WTC11 (cell line): ENCODE results near the gene USP4. TPM values are rescaled to one million over a fixed set of nuclear protein-coding genes. Genes with fewer than 3 reads are reported as not detected.

Source experiments
- ATAC-seq: fragments of 200-7000 bp; cut with Tn5 transposase; 2 replicates; pipeline ENCODE4 v1.10.0; 2021; ENCODE audit warnings: mild to moderate bottlenecking, moderate library complexity
- CTCF ChIA-PET: fragments of 300-600 bp; sonication (Branson Sonifier 250); formaldehyde crosslinking; loops from one replicate; lab custom pipeline; 2021; ENCODE audit warnings: antibody characterized with exemption; lab: Charles Lee
- POLR2A ChIA-PET: fragments of 350-600 bp; sonication (Branson Sonifier 250); formaldehyde crosslinking; loops from one replicate; lab custom pipeline; 2021; ENCODE audit warnings: antibody characterized with exemption; lab: Charles Lee
- DNase-seq: peaks from one replicate; pipeline ENCODE4 v3.0.0; 2021; ENCODE audit warnings: low spot score
- H3K27ac Mint-ChIP-seq: 2 replicates; pipeline ENCODE4 v1.8.0; 2021; ENCODE audit warnings: mixed read lengths
- H3K27me3 Mint-ChIP-seq: 2 replicates; pipeline ENCODE4 v1.8.0; 2021; ENCODE audit warnings: low read depth, mild to moderate bottlenecking, moderate library complexity, mixed read lengths
- H3K36me3 Mint-ChIP-seq: 2 replicates; pipeline ENCODE4 v1.8.0; 2021; ENCODE audit warnings: mixed read lengths
- H3K4me1 Mint-ChIP-seq: 2 replicates; pipeline ENCODE4 v1.8.0; 2022; ENCODE audit warnings: mixed read lengths
- H3K4me3 Mint-ChIP-seq: 2 replicates; pipeline ENCODE4 v1.8.0; 2021; ENCODE audit warnings: mild to moderate bottlenecking, moderate library complexity, mixed read lengths
- H3K9me3 Mint-ChIP-seq: 2 replicates; pipeline ENCODE4 v1.8.0; 2021; ENCODE audit warnings: mixed read lengths
- ATF1 ChIP-seq: sonication (generic); formaldehyde crosslinking; IDR thresholded peaks from 2 replicates; pipeline ENCODE4 v1.8.1; 2023; ENCODE audit warnings: mild to moderate bottlenecking, moderate library complexity, missing genetic modification reagents
- GTF2I ChIP-seq: fragments of 250-450 bp; sonication (Bioruptor Pico); conservative IDR thresholded peaks from 2 replicates; pipeline ENCODE4 v1.4.0; 2021; ENCODE audit warnings: mild to moderate bottlenecking
- JUN ChIP-seq: sonication (generic); formaldehyde crosslinking; IDR thresholded peaks from 2 replicates; pipeline ENCODE4 v1.8.0; 2023; ENCODE audit warnings: mild to moderate bottlenecking, missing genetic modification reagents
- KAT7 ChIP-seq: sonication (generic); formaldehyde crosslinking; IDR thresholded peaks from 2 replicates; pipeline ENCODE4 v1.8.1; 2023; ENCODE audit warnings: missing genetic modification reagents, mild to moderate bottlenecking, borderline replicate concordance
- RORB ChIP-seq: fragments of 250-450 bp; sonication (Bioruptor Pico); IDR thresholded peaks from 2 replicates; pipeline ENCODE4 v1.9.0; 2021; ENCODE audit warnings: mild to moderate bottlenecking
- SMAD3 ChIP-seq: sonication (generic); formaldehyde crosslinking; IDR thresholded peaks from 2 replicates; pipeline ENCODE4 v1.8.0; 2022; ENCODE audit warnings: missing genetic modification reagents, mild to moderate bottlenecking, borderline replicate concordance
- ZNF263 ChIP-seq: sonication (generic); formaldehyde crosslinking; IDR thresholded peaks from 2 replicates; pipeline ENCODE4 v1.8.1; 2022; ENCODE audit warnings: low read depth, mild to moderate bottlenecking, moderate library complexity, missing genetic modification reagents
- total RNA-seq: library from RNA; stranded (reverse); gene quantifications from 3 replicates; pipeline ENCODE4 v1.2.3, GENCODE V29; 2021
- TF ChIP-seq, protein P1 (sequence below): sonication (generic); formaldehyde crosslinking; IDR thresholded peaks from 2 replicates; pipeline ENCODE4 v1.8.1; 2023; ENCODE audit warnings: mild to moderate bottlenecking, missing genetic modification reagents
- TF ChIP-seq, protein P2 (sequence below): fragments of 250-450 bp; sonication (Bioruptor Pico); IDR thresholded peaks from 2 replicates; pipeline ENCODE4 v1.9.0; 2021; ENCODE audit warnings: mild to moderate bottlenecking
- TF ChIP-seq, protein P3 (sequence below): sonication (generic); formaldehyde crosslinking; IDR thresholded peaks from 2 replicates; pipeline ENCODE4 v1.8.1; 2023; ENCODE audit warnings: mild to moderate bottlenecking, missing genetic modification reagents, moderate library complexity
- TF ChIP-seq, protein P4 (sequence below): fragments of 200-600 bp; IDR thresholded peaks from 2 replicates; pipeline ENCODE4 v1.8.0; 2022; ENCODE audit warnings: antibody characterized with exemption
- TF ChIP-seq, protein P5 (sequence below): sonication (generic); formaldehyde crosslinking; IDR thresholded peaks from 2 replicates; pipeline ENCODE4 v1.8.0; 2023; ENCODE audit warnings: missing genetic modification reagents, mild to moderate bottlenecking, borderline replicate concordance
- TF ChIP-seq, protein P6 (sequence below): fragments of 250-450 bp; sonication (Bioruptor Pico); IDR thresholded peaks from 2 replicates; pipeline ENCODE4 v2.1.2; 2022; ENCODE audit warnings: mild to moderate bottlenecking, moderate library complexity
- TF ChIP-seq, protein P7 (sequence below): sonication (generic); formaldehyde crosslinking; IDR thresholded peaks from 2 replicates; pipeline ENCODE4 v1.8.1; 2023; ENCODE audit warnings: mild to moderate bottlenecking, moderate library complexity, missing genetic modification reagents
- TF ChIP-seq, protein P8 (sequence below): sonication (generic); formaldehyde crosslinking; IDR thresholded peaks from 2 replicates; pipeline ENCODE4 v1.8.0; 2023; ENCODE audit warnings: mild to moderate bottlenecking, missing genetic modification reagents
- TF ChIP-seq, protein P9 (sequence below): fragments of 250-450 bp; sonication (Bioruptor Pico); conservative IDR thresholded peaks from 2 replicates; pipeline ENCODE4 v1.9.0; 2021; ENCODE audit warnings: mild to moderate bottlenecking
- TF ChIP-seq, protein P10 (sequence below): sonication (generic); formaldehyde crosslinking; IDR thresholded peaks from 2 replicates; pipeline ENCODE4 v1.8.1; 2022; ENCODE audit warnings: low read depth, mild to moderate bottlenecking, moderate library complexity, missing genetic modification reagents, borderline replicate concordance

USP4 gene
- total RNA-seq, 1 experiment from 2014 or later = 29.1 TPM

DNA sequence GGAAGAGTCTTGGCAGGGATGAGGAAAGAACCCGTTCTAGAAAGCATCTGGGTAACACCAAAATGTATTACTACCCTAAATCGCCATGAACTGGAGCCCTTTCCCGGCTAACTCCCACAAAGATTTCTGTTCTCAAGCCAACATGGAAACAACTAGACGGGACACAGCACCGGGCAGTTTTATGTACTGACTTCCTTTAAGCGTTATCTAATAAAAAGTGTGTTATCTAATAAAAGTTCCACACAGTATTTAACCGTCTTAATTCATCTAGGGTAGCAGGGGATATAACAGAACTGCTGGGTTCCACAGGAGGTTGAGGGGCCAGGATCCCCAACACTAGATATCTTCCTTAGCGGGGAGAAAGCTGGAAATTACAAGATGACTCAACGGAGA, 62.5 kb downstream of the USP4 start:
- ChIA-PET POLR2A (interaction anchor here (0.5 kb wide), 1 partner anchor 61 kb away, joined by 4 read pairs; no protein-coding TSS in a partner anchor), CTCF (interaction anchor here (0.8 to 1.4 kb wide), 5 partner anchors 102 to 262 kb away, joined by 3 to 7 read pairs (median 4); partner anchors contain the start of gene KLHDC8B)
- DNase-seq = no peak
- Mint-ChIP-seq H3K27me3 (no peaks in the 10 kb centered on the region), H3K4me3 (peak overlapping the region; percentile 75), H3K4me1 (peaks cover 12% of the 10 kb centered on the region), H3K36me3 (peaks cover 13% of the 10 kb centered on the region), H3K27ac (peak overlapping the region; percentile 91), H3K9me3 (no peaks in the 10 kb centered on the region)
- no peak for ATAC-seq
- TF ChIP-seq ZNF263 = no peak
- TF ChIP-seq, protein P1, sequence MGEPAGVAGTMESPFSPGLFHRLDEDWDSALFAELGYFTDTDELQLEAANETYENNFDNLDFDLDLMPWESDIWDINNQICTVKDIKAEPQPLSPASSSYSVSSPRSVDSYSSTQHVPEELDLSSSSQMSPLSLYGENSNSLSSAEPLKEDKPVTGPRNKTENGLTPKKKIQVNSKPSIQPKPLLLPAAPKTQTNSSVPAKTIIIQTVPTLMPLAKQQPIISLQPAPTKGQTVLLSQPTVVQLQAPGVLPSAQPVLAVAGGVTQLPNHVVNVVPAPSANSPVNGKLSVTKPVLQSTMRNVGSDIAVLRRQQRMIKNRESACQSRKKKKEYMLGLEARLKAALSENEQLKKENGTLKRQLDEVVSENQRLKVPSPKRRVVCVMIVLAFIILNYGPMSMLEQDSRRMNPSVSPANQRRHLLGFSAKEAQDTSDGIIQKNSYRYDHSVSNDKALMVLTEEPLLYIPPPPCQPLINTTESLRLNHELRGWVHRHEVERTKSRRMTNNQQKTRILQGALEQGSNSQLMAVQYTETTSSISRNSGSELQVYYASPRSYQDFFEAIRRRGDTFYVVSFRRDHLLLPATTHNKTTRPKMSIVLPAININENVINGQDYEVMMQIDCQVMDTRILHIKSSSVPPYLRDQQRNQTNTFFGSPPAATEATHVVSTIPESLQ (CRISPR knock-in tag) = no peak
- no peak for TF ChIP-seq SMAD3
- TF ChIP-seq GTF2I (CRISPR knock-in tag) = no peak
- TF ChIP-seq, protein P2, sequence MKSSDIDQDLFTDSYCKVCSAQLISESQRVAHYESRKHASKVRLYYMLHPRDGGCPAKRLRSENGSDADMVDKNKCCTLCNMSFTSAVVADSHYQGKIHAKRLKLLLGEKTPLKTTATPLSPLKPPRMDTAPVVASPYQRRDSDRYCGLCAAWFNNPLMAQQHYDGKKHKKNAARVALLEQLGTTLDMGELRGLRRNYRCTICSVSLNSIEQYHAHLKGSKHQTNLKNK (CRISPR knock-in tag) = no peak
- no peak for TF ChIP-seq JUN
- TF ChIP-seq, protein P3, sequence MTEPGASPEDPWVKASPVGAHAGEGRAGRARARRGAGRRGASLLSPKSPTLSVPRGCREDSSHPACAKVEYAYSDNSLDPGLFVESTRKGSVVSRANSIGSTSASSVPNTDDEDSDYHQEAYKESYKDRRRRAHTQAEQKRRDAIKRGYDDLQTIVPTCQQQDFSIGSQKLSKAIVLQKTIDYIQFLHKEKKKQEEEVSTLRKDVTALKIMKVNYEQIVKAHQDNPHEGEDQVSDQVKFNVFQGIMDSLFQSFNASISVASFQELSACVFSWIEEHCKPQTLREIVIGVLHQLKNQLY (CRISPR knock-in tag) = no peak
- TF ChIP-seq, protein P4, sequence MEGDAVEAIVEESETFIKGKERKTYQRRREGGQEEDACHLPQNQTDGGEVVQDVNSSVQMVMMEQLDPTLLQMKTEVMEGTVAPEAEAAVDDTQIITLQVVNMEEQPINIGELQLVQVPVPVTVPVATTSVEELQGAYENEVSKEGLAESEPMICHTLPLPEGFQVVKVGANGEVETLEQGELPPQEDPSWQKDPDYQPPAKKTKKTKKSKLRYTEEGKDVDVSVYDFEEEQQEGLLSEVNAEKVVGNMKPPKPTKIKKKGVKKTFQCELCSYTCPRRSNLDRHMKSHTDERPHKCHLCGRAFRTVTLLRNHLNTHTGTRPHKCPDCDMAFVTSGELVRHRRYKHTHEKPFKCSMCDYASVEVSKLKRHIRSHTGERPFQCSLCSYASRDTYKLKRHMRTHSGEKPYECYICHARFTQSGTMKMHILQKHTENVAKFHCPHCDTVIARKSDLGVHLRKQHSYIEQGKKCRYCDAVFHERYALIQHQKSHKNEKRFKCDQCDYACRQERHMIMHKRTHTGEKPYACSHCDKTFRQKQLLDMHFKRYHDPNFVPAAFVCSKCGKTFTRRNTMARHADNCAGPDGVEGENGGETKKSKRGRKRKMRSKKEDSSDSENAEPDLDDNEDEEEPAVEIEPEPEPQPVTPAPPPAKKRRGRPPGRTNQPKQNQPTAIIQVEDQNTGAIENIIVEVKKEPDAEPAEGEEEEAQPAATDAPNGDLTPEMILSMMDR = no peak
- TF ChIP-seq RORB = no peak
- TF ChIP-seq, protein P5, sequence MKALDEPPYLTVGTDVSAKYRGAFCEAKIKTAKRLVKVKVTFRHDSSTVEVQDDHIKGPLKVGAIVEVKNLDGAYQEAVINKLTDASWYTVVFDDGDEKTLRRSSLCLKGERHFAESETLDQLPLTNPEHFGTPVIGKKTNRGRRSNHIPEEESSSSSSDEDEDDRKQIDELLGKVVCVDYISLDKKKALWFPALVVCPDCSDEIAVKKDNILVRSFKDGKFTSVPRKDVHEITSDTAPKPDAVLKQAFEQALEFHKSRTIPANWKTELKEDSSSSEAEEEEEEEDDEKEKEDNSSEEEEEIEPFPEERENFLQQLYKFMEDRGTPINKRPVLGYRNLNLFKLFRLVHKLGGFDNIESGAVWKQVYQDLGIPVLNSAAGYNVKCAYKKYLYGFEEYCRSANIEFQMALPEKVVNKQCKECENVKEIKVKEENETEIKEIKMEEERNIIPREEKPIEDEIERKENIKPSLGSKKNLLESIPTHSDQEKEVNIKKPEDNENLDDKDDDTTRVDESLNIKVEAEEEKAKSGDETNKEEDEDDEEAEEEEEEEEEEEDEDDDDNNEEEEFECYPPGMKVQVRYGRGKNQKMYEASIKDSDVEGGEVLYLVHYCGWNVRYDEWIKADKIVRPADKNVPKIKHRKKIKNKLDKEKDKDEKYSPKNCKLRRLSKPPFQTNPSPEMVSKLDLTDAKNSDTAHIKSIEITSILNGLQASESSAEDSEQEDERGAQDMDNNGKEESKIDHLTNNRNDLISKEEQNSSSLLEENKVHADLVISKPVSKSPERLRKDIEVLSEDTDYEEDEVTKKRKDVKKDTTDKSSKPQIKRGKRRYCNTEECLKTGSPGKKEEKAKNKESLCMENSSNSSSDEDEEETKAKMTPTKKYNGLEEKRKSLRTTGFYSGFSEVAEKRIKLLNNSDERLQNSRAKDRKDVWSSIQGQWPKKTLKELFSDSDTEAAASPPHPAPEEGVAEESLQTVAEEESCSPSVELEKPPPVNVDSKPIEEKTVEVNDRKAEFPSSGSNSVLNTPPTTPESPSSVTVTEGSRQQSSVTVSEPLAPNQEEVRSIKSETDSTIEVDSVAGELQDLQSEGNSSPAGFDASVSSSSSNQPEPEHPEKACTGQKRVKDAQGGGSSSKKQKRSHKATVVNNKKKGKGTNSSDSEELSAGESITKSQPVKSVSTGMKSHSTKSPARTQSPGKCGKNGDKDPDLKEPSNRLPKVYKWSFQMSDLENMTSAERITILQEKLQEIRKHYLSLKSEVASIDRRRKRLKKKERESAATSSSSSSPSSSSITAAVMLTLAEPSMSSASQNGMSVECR (CRISPR knock-in tag) = no peak
- TF ChIP-seq, protein P6, sequence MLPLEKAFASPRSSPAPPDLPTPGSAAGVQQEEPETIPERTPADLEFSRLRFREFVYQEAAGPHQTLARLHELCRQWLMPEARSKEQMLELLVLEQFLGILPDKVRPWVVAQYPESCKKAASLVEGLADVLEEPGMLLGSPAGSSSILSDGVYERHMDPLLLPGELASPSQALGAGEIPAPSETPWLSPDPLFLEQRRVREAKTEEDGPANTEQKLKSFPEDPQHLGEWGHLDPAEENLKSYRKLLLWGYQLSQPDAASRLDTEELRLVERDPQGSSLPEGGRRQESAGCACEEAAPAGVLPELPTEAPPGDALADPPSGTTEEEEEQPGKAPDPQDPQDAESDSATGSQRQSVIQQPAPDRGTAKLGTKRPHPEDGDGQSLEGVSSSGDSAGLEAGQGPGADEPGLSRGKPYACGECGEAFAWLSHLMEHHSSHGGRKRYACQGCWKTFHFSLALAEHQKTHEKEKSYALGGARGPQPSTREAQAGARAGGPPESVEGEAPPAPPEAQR (CRISPR knock-in tag) = no peak
- TF ChIP-seq ATF1 (CRISPR knock-in tag) = no peak
- TF ChIP-seq KAT7 (CRISPR knock-in tag) = no peak
- TF ChIP-seq, protein P7, sequence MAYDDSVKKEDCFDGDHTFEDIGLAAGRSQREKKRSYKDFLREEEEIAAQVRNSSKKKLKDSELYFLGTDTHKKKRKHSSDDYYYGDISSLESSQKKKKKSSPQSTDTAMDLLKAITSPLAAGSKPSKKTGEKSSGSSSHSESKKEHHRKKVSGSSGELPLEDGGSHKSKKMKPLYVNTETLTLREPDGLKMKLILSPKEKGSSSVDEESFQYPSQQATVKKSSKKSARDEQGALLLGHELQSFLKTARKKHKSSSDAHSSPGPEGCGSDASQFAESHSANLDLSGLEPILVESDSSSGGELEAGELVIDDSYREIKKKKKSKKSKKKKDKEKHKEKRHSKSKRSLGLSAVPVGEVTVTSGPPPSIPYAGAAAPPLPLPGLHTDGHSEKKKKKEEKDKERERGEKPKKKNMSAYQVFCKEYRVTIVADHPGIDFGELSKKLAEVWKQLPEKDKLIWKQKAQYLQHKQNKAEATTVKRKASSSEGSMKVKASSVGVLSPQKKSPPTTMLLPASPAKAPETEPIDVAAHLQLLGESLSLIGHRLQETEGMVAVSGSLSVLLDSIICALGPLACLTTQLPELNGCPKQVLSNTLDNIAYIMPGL = no peak
- TF ChIP-seq, protein P8, sequence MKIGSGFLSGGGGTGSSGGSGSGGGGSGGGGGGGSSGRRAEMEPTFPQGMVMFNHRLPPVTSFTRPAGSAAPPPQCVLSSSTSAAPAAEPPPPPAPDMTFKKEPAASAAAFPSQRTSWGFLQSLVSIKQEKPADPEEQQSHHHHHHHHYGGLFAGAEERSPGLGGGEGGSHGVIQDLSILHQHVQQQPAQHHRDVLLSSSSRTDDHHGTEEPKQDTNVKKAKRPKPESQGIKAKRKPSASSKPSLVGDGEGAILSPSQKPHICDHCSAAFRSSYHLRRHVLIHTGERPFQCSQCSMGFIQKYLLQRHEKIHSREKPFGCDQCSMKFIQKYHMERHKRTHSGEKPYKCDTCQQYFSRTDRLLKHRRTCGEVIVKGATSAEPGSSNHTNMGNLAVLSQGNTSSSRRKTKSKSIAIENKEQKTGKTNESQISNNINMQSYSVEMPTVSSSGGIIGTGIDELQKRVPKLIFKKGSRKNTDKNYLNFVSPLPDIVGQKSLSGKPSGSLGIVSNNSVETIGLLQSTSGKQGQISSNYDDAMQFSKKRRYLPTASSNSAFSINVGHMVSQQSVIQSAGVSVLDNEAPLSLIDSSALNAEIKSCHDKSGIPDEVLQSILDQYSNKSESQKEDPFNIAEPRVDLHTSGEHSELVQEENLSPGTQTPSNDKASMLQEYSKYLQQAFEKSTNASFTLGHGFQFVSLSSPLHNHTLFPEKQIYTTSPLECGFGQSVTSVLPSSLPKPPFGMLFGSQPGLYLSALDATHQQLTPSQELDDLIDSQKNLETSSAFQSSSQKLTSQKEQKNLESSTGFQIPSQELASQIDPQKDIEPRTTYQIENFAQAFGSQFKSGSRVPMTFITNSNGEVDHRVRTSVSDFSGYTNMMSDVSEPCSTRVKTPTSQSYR (CRISPR knock-in tag) = no peak
- TF ChIP-seq, protein P9, sequence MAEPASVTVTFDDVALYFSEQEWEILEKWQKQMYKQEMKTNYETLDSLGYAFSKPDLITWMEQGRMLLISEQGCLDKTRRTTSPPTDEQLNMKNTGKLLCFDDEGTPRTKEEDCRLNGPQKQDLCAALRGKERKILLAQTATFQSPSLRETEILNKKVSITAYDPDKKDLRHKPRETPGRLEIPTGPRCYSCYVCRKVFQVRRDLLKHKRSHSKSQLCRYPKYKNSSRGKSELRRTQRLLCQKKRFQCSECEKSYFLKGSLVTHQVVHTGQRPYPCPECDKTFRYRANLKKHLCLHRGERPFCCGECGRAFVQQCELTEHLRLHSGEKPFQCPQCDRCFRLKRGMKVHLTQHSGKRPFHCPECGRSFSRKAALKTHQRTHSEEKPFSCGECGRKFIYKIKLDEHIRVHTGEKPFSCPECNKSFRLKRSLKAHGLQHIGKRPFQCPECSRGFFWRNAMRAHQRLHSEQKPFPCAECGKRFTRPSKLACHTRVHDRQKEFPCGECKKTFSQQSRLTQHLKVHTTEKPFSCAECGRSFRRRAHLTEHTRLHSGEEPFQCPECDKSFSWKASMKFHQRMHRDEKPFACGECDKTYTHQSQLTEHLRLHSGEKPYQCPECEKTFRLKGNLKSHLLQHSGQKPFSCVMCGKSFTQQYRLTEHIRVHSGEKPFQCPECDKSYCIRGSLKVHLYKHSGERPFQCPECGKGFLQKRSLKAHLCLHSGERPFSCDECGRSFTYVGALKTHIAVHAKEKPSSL (CRISPR knock-in tag) = no peak
- TF ChIP-seq, protein P10, sequence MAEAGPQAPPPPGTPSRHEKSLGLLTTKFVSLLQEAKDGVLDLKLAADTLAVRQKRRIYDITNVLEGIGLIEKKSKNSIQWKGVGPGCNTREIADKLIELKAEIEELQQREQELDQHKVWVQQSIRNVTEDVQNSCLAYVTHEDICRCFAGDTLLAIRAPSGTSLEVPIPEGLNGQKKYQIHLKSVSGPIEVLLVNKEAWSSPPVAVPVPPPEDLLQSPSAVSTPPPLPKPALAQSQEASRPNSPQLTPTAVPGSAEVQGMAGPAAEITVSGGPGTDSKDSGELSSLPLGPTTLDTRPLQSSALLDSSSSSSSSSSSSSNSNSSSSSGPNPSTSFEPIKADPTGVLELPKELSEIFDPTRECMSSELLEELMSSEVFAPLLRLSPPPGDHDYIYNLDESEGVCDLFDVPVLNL (CRISPR knock-in tag) = no peak
